Effector CD4-positive, alpha-beta T cell (primary cell): Measurements from ENCODE around the gene TUBB2A.
A peak's percentile ranks its signal among the peaks of the same experiment; 100 is the strongest.
"Not testable (repeated sequence)": the region's sequence is repeated elsewhere in the genome, so short reads cannot be mapped to it uniquely, and the experiment has no call there.

Source experiments
- DNase-seq: peaks from one replicate; pipeline ENCODE4 v3.0.0-alpha.2; 2020

Gene TUBB2A

DNA sequence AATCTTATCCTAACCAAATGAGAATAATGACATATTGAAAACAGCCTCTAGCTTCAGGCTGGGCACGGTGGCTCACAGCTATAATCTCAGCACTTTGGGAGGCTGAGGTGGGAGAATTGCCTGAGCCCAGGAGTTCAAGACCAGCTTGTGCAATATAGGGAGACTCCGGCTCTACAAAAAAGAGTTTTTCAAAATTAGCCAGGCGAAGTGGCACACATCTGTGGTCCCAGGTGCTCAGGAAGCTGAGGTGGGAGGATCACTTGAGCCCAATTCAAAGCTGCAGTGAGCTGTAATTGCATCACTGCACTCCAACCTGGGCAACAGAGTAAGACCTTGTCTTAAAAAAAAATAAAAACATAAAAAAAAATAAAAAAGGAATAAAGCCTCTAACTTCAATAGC lies 4.7 kb downstream of the TUBB2A start:
- DNase-seq: no peak

DNA sequence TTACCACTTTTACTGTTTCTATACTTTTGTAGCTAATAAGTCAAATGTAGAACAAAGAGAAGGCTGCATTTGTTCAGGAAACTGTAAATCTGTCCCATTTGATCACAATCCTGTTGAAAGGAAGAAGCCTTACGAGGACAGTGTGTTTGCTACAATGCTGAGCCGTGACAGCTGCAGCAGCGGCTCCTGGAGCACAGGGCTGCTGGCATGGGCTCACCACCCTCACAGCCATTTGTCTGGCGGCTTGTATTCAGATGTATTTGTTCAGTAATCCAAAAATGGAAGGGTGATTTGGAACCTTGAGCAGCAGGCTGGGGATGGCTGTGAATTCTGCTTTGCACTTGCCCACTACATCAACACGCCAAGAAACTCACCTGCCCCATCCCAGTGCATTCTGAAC lies 5.7 kb downstream of the TUBB2A start:
- DNase-seq: no peak

DNA sequence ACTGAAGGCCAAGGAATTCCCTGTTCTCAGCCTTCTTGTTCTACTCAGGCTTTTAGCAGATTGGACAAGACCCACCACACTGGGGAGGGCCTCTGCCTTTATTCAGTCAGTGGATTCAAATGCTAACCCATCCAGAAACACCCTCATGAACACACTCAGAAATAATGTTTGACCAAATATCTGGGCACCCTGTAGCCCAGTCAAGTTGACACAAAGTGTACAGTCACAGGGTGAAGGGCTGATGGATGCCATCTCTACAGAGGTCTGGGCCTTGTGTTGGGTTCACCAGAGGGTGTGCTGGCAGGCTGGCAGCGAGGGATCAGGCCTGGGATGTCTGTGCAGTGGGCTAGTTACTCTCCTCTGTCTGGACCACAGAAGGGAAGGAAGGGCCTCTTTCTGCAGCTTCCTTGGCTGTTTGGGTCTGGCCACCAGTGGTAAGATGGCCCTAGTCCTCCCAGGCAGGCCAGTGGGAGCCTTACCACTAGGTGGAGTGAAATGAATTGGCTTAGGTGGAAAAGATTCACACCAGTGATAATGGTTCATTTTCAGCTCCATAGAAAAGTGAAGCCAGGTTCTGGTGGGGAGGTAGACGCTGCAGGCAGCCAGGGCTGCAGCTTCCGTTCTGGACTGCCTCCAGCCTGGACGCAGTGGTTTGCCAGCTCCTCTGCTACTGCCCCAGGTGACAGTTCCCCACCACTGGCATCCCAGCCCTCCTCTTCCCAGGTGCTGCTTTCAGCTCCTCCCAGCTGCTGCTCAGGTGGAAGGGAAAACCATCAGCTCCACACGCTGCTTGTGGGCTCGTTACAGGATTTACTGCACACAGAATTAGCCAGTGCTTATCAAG lies 9.2 kb downstream of the TUBB2A start:
- DNase-seq: no peak

DNA sequence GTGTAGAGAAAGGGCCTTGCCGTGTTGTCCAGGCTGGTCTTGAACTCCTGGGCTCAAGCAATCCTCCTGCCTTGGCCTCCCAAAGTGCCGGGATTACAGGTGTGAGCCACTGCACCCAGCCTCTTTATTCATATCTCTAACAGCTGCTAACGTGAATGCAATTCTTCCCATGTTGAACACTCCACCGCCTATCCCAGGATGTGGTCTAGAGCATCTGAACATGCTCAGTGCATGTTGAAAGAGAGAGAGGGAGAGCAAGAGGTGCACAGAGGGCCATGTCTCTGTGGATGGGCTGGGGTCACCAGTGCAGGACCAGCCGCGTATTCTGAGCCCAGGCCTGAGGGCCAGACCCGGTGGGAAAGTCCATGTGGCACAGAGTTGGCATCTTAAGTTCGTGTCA lies 12.8 kb downstream of the TUBB2A start:
- no peak for DNase-seq

DNA sequence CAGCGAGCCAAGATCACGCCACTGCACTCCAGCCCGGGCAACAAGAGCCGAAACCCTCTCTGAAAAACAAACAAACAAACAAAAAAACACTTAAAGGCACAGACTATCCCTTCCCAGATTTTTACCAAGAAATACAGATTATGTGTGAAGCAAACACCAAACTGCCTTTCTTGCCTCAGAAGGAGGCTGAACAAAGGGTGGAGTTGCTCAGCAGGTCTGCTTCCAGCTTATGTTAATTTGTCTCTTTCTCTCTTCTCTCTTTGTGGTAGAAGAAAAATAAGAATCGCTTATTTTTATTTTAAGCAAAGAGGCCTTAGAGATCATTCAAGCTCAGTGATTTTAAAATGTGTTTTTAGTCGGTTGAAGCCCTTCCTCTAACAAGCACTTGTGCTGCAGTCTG lies 14.2 kb downstream of the TUBB2A start:
- no peak for DNase-seq

DNA sequence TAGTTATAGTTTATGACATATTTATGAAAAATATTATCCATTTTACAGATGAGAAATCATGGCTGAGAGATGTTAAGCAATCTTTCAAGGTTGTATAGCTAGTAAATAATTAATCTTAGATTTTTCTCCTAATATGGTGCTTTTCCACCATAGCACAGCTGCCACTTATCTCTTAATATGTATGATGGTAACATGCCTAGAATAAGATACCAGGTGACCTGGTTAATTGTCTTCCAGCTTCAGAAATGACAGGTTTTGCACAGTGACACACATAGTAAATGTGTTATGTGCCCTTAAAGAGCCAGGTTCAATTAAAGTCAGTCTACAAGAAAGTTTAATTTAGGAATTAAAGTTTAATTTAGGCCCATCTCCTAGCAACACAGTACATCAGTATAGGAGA lies 14.8 kb downstream of the TUBB2A start:
- DNase-seq: no peak

DNA sequence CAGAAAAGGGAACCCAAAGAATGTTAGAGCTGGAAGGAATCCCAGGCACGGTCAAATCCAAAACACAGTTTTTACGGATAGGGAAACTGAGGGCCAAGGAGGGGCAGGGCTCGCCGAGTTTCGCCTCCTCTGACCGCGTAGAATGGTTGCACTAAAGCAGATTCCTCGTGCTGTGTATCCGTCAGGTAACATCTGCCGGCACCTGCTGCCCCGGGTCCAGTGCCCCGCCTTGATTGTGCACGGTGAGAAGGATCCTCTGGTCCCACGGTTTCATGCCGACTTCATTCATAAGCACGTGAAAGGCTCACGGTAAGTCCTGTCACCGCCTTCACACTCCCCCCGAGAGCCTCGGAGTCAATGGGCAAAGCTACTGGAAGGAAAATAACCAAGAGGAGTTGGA lies 17.1 kb downstream of the TUBB2A start:
- no peak for DNase-seq

DNA sequence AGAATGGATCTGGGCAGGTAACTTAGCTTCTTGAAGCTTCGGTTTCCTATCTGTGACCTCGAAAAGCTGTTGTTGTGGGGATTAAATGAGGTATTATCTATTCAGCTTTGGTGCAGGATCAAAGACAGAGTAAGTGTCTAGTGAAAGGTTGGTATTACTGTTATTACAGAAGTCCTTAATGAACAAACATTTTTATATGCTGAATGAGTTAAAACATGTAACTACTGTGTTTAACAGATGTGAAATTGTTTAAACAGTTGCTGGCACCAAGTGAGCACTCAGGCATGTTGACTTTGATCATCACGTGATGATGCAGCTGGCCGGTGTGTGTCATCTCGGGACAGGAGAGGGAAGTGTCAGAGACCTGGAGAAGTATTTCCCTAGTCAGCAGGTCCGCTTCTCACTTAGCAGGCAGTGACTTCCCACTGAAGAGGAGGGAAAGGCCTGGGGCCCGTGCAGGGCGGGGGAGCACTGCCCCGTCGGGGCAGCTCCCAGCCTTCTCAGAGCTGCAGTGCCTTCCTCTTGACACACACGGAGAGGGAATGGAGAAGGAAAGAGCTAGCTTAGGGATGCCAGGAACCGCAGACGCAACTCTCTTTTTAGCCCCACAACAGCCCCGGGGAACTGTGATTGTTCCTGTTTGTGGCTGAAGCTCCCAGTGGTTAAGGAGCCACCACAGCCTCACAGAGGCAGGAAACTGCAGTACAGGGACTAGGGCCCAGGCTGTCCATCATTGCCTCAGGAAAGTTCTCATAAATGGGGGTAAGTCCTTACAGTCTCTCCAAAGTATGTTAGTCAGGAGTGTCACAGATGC lies 18.0 kb downstream of the TUBB2A start:
- DNase-seq: no peak

DNA sequence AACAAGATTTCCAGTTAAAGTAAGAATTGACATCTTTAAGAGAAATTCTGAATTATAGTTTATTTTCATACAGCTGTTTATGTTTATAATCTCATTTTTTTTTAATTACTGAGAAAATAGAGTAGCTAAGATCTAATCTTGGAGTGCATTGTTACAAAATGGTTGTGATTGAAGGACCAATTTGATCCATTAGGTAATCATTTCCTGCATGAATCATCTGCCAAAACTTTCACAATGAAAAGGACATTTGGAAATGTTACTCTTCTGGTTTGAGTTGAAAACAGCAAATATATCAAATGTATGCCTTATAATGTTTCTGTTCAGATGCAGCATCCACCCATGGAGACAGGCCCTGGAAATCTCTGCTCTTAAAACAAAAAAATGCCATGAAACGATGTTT lies 19.0 kb downstream of the TUBB2A start:
- DNase-seq: no peak

DNA sequence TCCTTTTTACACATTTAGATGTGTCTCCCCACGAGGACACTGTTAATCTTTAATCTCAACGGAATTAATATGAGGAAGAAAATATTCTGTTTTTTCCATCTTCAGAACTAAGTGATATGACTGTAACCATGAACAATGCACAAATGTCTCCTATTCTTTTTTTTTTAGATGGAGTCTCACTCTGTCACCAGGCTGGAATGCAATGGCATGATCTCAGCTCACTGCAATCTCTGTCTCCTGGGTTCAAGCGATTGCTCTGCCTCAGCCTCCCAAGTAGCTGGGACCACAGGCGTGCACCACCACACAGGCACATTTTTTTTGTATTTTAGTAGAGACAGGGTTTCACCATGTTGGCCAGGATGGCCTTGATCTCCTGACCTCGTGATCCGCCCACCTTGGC lies 19.5 kb downstream of the TUBB2A start:
- not testable (repeated sequence) for DNase-seq

DNA sequence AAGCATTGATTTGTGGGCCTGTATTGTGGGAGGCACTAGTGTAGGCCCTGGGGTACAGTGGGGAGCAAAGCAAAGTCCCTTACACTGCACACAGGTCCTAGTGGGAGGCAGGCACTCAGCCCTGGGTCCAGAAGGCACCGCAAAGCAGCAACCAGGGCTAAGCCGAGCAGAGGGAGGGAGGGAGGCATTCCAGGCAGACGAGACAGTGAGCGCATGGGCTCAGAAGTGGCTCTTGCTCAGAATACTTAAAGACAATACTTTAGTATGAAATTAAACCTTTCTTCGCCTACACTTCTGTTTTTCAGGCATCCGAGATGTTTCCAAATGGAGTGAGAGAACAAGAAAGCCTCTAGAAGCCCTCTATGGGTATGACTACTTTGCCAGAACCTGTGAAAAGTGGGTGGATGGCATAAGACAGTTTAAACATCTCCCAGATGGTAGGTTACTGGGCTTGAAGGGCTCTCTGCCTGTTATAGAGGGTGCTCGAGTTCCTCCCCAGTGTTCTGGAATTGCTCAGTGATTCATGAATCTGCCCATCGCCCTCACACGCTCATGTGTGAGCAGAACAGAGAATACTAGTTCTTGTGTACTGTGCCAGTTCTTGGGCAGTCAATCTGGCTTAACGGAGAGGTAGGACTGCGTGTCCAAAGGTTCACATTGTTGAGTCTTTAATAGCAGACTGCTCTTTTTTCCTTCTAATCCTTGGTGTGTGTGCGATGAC lies 20.1 kb downstream of the TUBB2A start:
- DNase-seq: no peak

DNA sequence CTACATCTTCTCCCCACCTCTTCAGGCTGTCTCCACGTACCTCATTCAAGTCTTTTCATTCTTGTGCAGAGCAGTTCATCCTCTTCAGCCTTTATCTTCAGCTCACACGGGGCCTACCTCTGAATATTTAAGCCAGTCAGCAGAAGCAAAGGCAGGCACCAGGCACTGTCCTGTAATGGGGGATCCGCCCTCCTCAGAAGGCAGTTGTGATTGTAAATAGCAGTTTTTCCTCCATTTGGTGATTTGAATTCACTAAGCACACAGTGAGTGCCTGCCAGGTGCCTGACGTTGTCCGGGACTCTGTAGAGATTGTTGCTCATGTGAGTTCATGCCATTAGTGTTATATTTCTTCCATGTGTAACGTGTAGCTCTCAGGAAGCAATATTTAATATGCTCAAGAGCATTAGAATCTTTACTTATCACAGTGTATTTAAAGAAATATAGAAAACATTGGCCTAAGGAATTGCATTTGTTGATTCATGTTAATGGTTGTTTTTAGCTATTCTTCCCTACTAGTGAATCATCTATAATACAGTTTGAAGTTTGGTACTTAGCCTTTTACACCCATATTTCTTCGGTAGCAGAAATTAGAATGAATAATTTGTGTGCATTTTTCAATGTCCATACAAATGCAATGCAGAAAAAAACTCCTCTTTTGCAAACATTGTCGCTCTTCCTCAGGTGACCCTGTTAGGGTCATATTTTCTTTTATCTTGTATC lies 20.9 kb downstream of the TUBB2A start:
- no peak for DNase-seq

DNA sequence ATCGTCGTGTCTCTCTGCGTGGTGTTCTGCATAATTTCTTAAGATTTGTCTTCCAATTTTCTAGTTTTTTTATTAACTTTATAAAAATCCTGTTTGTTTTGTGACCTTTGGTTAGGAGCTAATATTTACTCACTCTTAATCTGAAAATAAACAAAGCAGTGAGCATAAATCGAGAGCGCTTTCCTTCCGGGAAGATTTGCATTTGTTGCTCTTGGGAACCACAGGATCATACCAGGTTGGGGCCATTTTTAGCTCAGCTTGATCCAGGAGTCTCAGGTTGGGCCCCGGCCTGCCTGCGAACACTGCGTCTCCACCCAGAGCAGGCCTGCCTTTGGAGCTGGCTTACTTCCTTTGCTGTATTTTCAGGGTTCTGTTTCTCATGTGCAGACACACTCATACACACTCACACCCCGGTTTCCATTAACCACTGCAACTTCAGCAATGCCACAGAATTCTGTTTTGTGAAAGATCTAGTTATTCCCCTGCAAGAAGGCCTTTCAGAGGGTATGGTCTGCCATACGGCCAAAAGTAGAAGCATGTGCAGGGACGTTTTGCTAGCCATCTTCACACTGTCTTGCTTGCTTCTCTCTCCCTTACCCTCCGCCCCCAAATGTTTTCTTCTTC lies 21.6 kb downstream of the TUBB2A start:
- DNase-seq: no peak

DNA sequence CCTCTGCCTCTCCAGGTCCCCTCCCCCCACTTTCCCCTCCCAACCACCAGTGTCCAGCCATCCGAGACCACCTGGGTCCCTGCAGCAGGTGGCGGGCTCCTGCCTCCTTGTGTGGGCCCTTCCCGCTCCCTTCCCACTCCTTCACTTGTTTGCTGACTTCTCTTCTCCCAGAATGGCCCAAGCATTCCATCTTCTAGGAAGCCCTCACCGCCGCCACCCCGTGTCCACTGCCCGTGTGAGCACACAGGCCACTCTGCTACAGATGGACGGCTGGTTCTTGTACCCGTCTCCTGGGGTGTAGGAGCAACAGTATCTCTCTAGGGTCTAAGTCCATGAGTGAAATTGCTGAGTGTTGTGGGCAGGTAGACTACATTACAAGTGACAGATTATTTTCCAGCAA lies 23.8 kb downstream of the TUBB2A start:
- DNase-seq: no peak

DNA sequence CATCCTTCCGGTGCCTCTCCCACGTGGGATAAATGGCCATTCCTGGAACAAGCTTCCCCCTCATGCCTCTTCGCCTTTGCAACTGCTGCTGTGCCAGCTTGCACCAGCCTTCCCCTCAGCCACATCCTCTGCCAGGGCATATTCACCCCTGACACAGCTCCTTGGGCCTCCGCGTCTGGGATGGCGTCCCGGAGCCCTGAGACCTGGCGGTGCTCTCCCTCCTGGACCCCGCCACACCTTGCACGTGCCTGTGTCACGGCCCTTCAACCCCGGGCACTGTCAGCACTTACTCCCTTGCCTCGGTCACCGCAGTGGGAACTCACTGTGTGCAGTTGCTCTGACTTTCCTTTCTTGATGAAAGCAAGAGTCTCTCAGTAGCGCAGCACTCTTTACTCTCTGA lies 25.6 kb downstream of the TUBB2A start:
- no peak for DNase-seq

DNA sequence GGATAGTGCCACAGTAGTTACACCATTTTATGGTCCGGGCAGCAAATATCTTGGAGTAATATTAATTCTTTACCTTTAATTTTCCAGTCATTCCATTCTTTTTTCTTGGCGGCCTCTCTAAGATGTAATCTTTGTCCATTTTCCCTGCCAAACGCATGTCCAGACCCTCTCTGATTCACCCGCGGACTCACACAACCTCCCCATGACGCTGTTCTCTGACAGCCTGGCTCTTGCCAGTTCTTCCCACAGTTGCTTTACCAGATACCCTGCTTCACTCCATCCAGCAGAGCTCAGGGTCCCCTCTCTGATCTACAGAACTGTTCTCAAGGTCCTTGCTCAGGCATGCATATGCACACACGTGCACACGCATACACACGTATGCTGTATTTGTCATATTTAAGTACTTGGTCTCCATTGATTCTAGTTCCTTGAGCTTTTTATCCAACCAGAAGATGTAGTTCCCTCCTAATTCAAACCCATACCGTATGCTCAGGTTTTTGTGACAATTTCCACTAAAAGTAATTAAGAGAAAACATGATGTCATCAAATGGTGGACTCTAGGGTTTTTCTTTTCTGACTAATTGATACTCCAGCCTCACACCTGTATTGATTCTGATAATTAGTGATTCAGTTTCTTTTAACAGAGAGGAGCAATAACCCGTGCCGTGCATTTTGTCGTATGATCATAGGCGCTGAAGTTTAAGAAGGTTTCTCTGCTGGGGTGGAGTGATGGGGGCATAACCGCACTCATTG lies 28.8 kb downstream of the TUBB2A start:
- no peak for DNase-seq

DNA sequence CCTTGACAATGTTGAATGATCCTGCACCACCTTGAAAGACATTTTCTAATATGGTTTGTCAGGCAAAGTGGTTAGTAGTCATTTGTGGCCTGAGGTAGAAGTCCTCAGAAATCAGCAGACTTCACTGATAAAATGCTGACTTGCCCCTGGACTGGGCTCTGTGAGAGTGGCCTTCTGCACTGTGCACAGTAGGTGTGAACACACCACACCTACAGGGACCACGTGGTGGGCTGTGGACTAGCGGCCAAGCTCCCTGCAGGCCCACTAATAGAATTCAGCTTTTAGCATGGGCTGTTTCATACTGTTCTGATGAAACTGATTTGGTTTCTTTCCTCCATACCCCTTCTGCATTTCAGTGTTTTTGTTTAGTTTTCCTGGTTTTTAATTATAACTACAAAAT lies 31.5 kb downstream of the TUBB2A start:
- DNase-seq: no peak

DNA sequence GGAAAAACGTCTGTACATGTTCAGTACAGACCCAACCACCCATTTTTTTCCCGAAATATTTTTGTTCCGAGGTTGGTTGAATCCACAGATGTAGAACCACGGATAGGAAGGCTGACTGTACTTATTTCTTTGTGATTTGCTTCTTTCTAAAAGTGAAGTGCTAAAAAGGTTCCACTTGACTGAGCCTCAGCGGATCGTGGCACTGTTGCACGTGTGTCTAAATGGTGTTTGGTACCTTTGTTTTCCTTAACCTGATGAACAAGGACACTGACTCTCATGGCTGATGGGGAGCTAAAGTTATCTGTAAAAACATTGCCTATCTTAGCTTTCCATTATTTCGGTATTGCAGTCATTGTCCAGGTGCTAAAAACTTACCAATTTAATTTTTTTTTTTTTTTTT lies 32.7 kb downstream of the TUBB2A start:
- DNase-seq: no peak

DNA sequence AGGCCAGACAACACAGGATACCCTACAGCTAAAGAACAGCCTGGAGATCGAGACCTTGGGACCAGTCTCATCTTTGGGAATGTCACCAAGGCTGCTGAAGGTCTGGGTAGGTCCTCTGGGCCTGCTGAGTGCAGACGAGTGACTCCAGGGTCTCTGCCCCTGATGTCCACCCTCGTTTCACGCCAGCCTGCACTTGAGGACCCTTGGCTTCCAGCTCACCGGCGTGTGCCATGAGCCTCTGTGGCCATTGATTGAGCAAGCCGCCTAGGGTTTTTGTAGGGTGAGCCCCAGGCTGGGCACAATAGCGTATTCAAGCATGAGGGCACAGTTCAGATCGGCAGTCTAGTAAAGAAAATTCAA lies 34.5 kb downstream of the TUBB2A start:
- DNase-seq: no peak

DNA sequence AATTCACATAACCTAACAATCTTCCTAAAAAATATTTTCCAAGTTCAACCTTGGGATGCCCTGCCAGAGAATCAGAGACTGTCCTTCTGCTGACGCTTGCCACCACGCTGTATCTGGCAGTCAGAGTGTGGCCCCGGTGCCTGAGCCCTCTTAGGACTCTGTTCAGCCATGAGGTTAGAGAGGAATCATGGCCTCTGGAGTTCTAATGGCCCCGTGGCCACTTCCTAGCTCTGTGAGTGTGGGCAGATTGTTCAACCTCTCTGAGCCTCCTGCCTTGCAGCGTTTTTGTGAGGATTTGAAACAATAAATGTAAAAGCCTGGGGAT lies 36.6 kb downstream of the TUBB2A start:
- no peak for DNase-seq

DNA sequence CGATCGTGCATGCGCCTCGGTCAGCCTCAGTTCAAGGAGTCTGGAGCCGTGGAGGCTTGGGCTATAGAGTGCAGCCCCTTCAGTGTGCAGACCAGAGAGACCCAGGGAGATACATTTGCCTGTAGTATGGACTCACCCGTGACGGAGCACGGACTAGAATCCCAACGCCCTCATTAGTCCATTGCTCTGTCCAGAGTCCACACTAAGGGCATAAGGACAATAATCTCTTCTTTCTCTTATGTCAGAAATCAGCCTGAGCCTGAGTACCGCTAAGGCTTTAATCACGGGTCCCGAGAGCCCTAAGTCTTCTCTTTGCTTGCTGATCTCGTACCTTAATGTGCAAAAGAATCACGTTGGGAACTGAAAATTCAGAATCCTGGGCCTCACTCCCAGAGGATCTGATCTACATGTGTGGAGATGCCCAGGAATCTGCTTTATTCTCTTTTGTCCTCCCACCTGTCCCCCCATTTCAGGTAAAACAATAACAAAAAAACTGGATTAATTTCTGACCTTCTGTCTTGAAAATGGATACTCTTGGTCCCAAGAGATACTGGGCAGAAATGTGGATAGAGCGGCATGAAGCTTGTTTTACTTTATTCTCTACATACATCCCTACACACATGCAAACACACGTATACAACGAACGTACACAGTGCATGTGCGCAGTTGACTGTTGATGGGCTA lies 38.2 kb downstream of the TUBB2A start:
- DNase-seq: peak; percentile 9
